Type B pancreatic cell (in vitro differentiated cells): ENCODE results near the gene GPR39. TPM values are rescaled to one million over a fixed set of nuclear protein-coding genes. Genes with fewer than 3 reads are reported as not detected.

Experiments used
- DNase-seq: peaks from one replicate; pipeline ENCODE4 v3.0.0; 2021; ENCODE audit warnings: mixed read lengths; ENCODE audit not compliant: unreplicated experiment; ENCODE audit errors: extremely low spot score
- H3K27ac Mint-ChIP-seq: 2 replicates; pipeline ENCODE4 v1.8.0; 2021; ENCODE audit warnings: mild to moderate bottlenecking, mixed read lengths
- H3K27me3 Mint-ChIP-seq: 2 replicates; pipeline ENCODE4 v1.8.0; 2021; ENCODE audit warnings: mixed read lengths
- H3K36me3 Mint-ChIP-seq: 2 replicates; pipeline ENCODE4 v1.8.0; 2021; ENCODE audit warnings: mixed read lengths
- H3K4me1 Mint-ChIP-seq: one replicate; pipeline ENCODE4 v1.8.0; 2021; ENCODE audit warnings: mixed read lengths; ENCODE audit not compliant: unreplicated experiment
- H3K4me3 Mint-ChIP-seq: 2 replicates; pipeline ENCODE4 v1.8.0; 2021; ENCODE audit warnings: mild to moderate bottlenecking, mixed read lengths
- H3K9me3 Mint-ChIP-seq: 2 replicates; pipeline ENCODE4 v1.8.0; 2021; ENCODE audit warnings: mixed read lengths
- CTCF ChIP-seq: fragments of 200-600 bp; sonication (generic); conservative IDR thresholded peaks from 2 replicates; pipeline ENCODE4 v1.5.0; 2021; ENCODE audit warnings: antibody characterized with exemption, mild to moderate bottlenecking
- total RNA-seq: library from RNA; stranded (reverse); gene quantifications from 2 replicates; pipeline ENCODE4 v1.2.1, GENCODE V29; 2021; ENCODE audit warnings: low replicate concordance

GPR39 gene
- total RNA-seq, 1 donor from 2014 or later: 4.1 TPM

GRCh38 chr2:132667706-132668105 is 251.1 kb downstream of the GPR39 start:
- Mint-ChIP-seq H3K4me1 (peaks cover 50% of the 10 kb centered on the region), H3K9me3 (no peaks in the 10 kb centered on the region), H3K27me3 (peaks cover 57% of the 10 kb centered on the region), H3K36me3 (no peaks in the 10 kb centered on the region), H3K4me3 (peak overlapping the region; percentile 84), H3K27ac (no peak overlapping the region)
- no peak for DNase-seq
- TF ChIP-seq CTCF: no peak

GRCh38 chr2:132668189-132668823 is 251.7 kb downstream of the GPR39 start:
- peaks cover 46% of the 10 kb centered on the region for H3K4me1 Mint-ChIP-seq
- no peaks in the 10 kb centered on the region for H3K9me3 Mint-ChIP-seq
- TF ChIP-seq CTCF: peak; percentile 71
- H3K27ac Mint-ChIP-seq: no peak overlapping the region
- H3K4me3 Mint-ChIP-seq: peak overlapping the region; percentile 84
- no peak for DNase-seq
- H3K27me3 Mint-ChIP-seq: peaks cover 62% of the 10 kb centered on the region
- H3K36me3 Mint-ChIP-seq: no peaks in the 10 kb centered on the region

GRCh38 chr2:132668987-132669907 is 252.6 kb downstream of the GPR39 start:
- H3K27ac Mint-ChIP-seq: no peak overlapping the region
- H3K9me3 Mint-ChIP-seq: no peaks in the 10 kb centered on the region
- H3K4me3 Mint-ChIP-seq: peak overlapping the region; percentile 89
- no peak for TF ChIP-seq CTCF
- no peak for DNase-seq
- H3K27me3 Mint-ChIP-seq: peaks cover 66% of the 10 kb centered on the region
- peaks cover 41% of the 10 kb centered on the region for H3K4me1 Mint-ChIP-seq
- no peaks in the 10 kb centered on the region for H3K36me3 Mint-ChIP-seq

- no peak for TF ChIP-seq CTCF
- Mint-ChIP-seq H3K4me1 (peaks cover 40% of the 10 kb centered on the region), H3K36me3 (no peaks in the 10 kb centered on the region), H3K9me3 (no peaks in the 10 kb centered on the region), H3K27ac (peak within 1 kb of the TSS; percentile 68), H3K27me3 (peaks cover 72% of the 10 kb centered on the region), H3K4me3 (peak within 1 kb of the TSS; percentile 89)
- no peak for DNase-seq
Measured at GRCh38 chr2:132669908-132670495, 253.4 kb downstream of the GPR39 start, which contains the start of gene LYPD1. Gene LYPD1, minus strand, starts transcription at chr2:132670205. Its CDS starts 273 bp downstream, at chr2:132669932.

- TF ChIP-seq CTCF: no peak
- Mint-ChIP-seq H3K4me1 (peaks cover 38% of the 10 kb centered on the region), H3K9me3 (no peaks in the 10 kb centered on the region), H3K27ac (peak overlapping the region; percentile 68), H3K36me3 (no peaks in the 10 kb centered on the region), H3K4me3 (peak overlapping the region; percentile 89), H3K27me3 (peaks cover 69% of the 10 kb centered on the region)
- DNase-seq: peak; percentile 71
Measured at GRCh38 chr2:132670496-132671150, 254.0 kb downstream of the GPR39 start.
